Type B pancreatic cell (in vitro differentiated cells): ENCODE results near the gene VEGFC. TPM values are rescaled to one million over a fixed set of nuclear protein-coding genes. Genes with fewer than 3 reads are reported as not detected.

Experiments
- DNase-seq: peaks from one replicate; pipeline ENCODE4 v3.0.0; 2021; ENCODE audit warnings: mixed read lengths; ENCODE audit not compliant: unreplicated experiment; ENCODE audit errors: extremely low spot score
- H3K27ac Mint-ChIP-seq: 2 replicates; pipeline ENCODE4 v1.8.0; 2021; ENCODE audit warnings: mild to moderate bottlenecking, mixed read lengths
- H3K27me3 Mint-ChIP-seq: 2 replicates; pipeline ENCODE4 v1.8.0; 2021; ENCODE audit warnings: mixed read lengths
- H3K36me3 Mint-ChIP-seq: 2 replicates; pipeline ENCODE4 v1.8.0; 2021; ENCODE audit warnings: mixed read lengths
- H3K4me1 Mint-ChIP-seq: one replicate; pipeline ENCODE4 v1.8.0; 2021; ENCODE audit warnings: mixed read lengths; ENCODE audit not compliant: unreplicated experiment
- H3K4me3 Mint-ChIP-seq: 2 replicates; pipeline ENCODE4 v1.8.0; 2021; ENCODE audit warnings: mild to moderate bottlenecking, mixed read lengths
- H3K9me3 Mint-ChIP-seq: 2 replicates; pipeline ENCODE4 v1.8.0; 2021; ENCODE audit warnings: mixed read lengths
- CTCF ChIP-seq: fragments of 200-600 bp; sonication (generic); conservative IDR thresholded peaks from 2 replicates; pipeline ENCODE4 v1.5.0; 2021; ENCODE audit warnings: antibody characterized with exemption, mild to moderate bottlenecking
- total RNA-seq: library from RNA; stranded (reverse); gene quantifications from 2 replicates; pipeline ENCODE4 v1.2.1, GENCODE V29; 2021; ENCODE audit warnings: low replicate concordance

The VEGFC gene
- total RNA-seq, 1 donor from 2014 or later, result 3.2 TPM

- peaks cover 49% of the 10 kb centered on the region for H3K27me3 Mint-ChIP-seq
- H3K27ac Mint-ChIP-seq, result no peak overlapping the region
- no peak for DNase-seq
- TF ChIP-seq CTCF, result no peak
- peaks cover 17% of the 10 kb centered on the region for H3K4me1 Mint-ChIP-seq
- peak overlapping the region; percentile 77 for H3K4me3 Mint-ChIP-seq
- H3K36me3 Mint-ChIP-seq, result no peaks in the 10 kb centered on the region
- H3K9me3 Mint-ChIP-seq, result no peaks in the 10 kb centered on the region
Observed at GRCh38 chr4:176790398-176790797, 2.3 kb downstream of the VEGFC start.

- TF ChIP-seq CTCF, result peak; percentile 79
- H3K36me3 Mint-ChIP-seq, result no peaks in the 10 kb centered on the region
- no peaks in the 10 kb centered on the region for H3K9me3 Mint-ChIP-seq
- DNase-seq, result no peak
- no peak overlapping the region for H3K27ac Mint-ChIP-seq
- H3K4me1 Mint-ChIP-seq, result peaks cover 17% of the 10 kb centered on the region
- peaks cover 48% of the 10 kb centered on the region for H3K27me3 Mint-ChIP-seq
- peak overlapping the region; percentile 77 for H3K4me3 Mint-ChIP-seq
Observed at GRCh38 chr4:176789955-176790354, 2.8 kb downstream of the VEGFC start.

GRCh38 chr4:176788971-176789370 lies 3.8 kb downstream of the VEGFC start:
- no peaks in the 10 kb centered on the region for H3K36me3 Mint-ChIP-seq
- H3K4me1 Mint-ChIP-seq, result peaks cover 10% of the 10 kb centered on the region
- peaks cover 41% of the 10 kb centered on the region for H3K27me3 Mint-ChIP-seq
- no peak overlapping the region for H3K27ac Mint-ChIP-seq
- no peaks in the 10 kb centered on the region for H3K9me3 Mint-ChIP-seq
- H3K4me3 Mint-ChIP-seq, result no peak overlapping the region
- DNase-seq, result no peak
- no peak for TF ChIP-seq CTCF

- Mint-ChIP-seq H3K27me3 (peaks cover 33% of the 10 kb centered on the region), H3K4me3 (no peak overlapping the region), H3K4me1 (peaks cover 5% of the 10 kb centered on the region), H3K36me3 (no peaks in the 10 kb centered on the region), H3K27ac (no peak overlapping the region), H3K9me3 (no peaks in the 10 kb centered on the region)
- DNase-seq, result no peak
- no peak for TF ChIP-seq CTCF
Observed at GRCh38 chr4:176788248-176788647, 4.5 kb downstream of the VEGFC start.

GRCh38 chr4:176784816-176785215 lies 7.9 kb downstream of the VEGFC start:
- Mint-ChIP-seq H3K36me3 (no peaks in the 10 kb centered on the region), H3K27me3 (peaks cover 11% of the 10 kb centered on the region), H3K4me3 (no peak overlapping the region), H3K27ac (no peak overlapping the region), H3K4me1 (peaks cover 7% of the 10 kb centered on the region), H3K9me3 (no peaks in the 10 kb centered on the region)
- no peak for DNase-seq
- no peak for TF ChIP-seq CTCF

- TF ChIP-seq CTCF, result no peak
- peaks cover 4% of the 10 kb centered on the region for H3K27me3 Mint-ChIP-seq
- H3K9me3 Mint-ChIP-seq, result no peaks in the 10 kb centered on the region
- no peak for DNase-seq
- H3K4me1 Mint-ChIP-seq, result peaks cover 6% of the 10 kb centered on the region
- H3K27ac Mint-ChIP-seq, result no peak overlapping the region
- no peaks in the 10 kb centered on the region for H3K36me3 Mint-ChIP-seq
- no peak overlapping the region for H3K4me3 Mint-ChIP-seq
Observed at GRCh38 chr4:176782794-176783193, 9.9 kb downstream of the VEGFC start.
